A673 (cell line): ENCODE results near the gene CCS.
"Not testable (repeated sequence)": the region's sequence is repeated elsewhere in the genome, so short reads cannot be mapped to it uniquely, and the experiment has no call there.

Source experiments
- CTCF ChIP-seq: fragments of 300-800, 200-600 bp; sonication (generic); conservative IDR thresholded peaks from 2 replicates; pipeline ENCODE4 v1.5.1; 2017; ENCODE audit warnings: low read depth, mild to moderate bottlenecking, antibody characterized with exemption, low read length, moderate library complexity, mixed read lengths
- EZH2 ChIP-seq: fragments of 200-600 bp; sonication (generic); IDR thresholded peaks from 2 replicates; pipeline ENCODE4 v1.6.1; 2017; ENCODE audit warnings: borderline replicate concordance, low read depth, mild to moderate bottlenecking, mixed read lengths, antibody characterized with exemption, low read length; ENCODE audit not compliant: poor library complexity, severe bottlenecking

GRCh38 chr11:66582565-66583147, 10.3 kb upstream of the CCS start:
- TF ChIP-seq CTCF, EZH2: not testable (repeated sequence)
